Stimulated activated naive CD4-positive, alpha-beta T cell treated with Interleukin-2 at 50 U/mL for 16 hours (primary cell): ENCODE measurements around the gene ZNF804B.

Experiments used
- DNase-seq: peaks from one replicate; lab custom pipeline; 2025; lab: John Stamatoyannopoulos, UW

The ZNF804B gene

DNA sequence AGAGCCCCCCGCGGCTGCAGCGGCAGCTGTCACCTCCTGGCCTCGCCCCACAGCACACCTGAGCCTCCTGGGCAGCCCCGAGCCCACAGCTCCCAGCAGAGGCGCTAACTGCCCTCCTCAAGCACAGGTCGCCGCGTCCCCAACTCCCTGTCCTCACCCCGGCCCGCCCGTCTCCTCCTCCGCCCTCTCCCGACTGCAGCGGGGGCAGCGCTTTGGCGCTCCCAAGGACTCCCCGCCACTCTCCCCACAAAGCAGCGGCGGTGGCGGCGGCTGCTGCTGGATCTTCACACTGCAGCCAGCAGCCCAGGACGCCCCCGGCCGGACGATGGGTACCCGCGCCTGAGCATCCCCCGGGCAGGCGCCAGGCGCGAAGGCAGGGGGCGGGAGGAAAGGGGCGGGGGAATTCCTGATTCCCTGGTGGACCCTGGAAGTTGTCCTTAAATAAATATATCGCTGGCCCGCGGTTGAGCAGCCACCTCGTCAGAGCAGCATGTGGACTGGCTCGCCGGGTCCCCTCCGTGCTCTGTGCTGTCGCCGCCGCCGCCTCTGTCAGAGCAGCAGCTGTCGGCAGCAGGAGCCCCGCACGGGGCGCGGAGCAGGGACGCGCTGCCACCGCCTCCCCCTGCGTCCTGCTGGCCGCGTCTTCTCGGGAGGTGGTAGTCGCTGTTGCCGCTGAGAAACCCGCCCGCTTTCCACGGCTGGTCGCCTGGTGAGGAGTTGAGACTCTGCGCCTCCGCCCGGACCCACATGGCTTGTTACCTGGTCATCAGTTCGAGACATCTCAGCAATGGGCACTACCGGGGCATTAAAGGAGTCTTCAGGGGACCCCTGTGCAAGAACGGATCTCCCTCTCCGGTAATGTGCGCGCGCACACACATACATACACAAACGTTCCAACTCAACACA, at the start of gene ZNF804B:
ZNF804B (plus strand) TSS at position 471 of the 906 bp plus-strand sequence; CDS start at position 748, 277 bp downstream.
- no peak for DNase-seq

DNA sequence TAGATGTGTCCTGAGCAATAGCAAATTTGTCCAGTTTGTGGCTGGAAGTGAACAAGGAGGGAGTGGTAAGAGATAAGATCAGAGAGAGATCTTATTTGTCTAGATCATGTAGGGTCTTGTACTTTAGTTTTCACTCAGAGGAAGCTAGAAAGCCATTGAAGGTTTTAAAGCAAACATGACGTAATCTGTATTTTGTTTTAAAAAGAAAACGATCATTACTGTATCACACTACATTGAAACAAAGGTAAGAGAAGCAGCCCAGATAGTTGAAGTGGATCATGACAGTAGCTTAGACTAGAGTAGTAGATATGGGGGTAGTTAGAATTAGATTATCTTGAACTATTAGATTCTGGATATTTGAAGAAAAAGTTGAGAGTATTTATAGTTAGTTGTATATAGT, 23.6 kb upstream of the ZNF804B start:
- no peak for DNase-seq

DNA sequence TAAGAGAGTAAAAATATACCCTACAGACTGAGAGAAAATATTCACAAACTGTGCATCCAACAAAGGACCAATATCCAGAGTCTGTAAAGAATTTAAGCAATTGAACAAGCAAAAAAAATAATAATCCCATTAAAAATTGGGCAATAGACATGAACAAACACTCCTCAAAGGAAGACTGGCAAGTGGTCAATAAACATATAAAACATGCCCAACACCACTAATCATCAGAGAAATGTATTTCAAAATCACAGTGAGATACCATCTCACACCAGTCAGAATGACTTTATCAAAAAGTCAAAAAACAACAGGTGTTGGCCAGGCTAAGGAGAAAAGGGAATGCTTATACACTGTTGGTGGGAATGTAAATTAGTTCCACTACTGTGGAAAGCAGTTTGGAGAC, 21.9 kb upstream of the ZNF804B start:
- no peak for DNase-seq

DNA sequence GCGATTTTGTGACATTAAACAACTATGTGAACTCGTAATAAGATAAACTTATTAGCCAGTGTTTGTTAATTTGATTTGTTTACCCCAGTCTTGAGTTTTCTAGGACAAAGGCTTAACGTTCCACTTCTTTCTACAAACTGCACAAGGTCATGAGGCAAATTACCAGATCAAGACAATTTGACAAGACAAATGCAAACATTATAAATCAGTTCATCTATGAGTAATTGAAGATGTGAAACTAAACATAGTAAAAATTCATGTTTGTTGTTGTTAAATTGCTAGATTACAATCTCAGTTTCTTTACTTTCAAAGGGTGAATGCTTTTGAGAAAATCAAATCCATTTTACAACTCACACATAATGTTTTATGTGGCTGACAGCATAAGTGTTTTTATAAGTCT, 13.4 kb upstream of the ZNF804B start:
- no peak for DNase-seq

DNA sequence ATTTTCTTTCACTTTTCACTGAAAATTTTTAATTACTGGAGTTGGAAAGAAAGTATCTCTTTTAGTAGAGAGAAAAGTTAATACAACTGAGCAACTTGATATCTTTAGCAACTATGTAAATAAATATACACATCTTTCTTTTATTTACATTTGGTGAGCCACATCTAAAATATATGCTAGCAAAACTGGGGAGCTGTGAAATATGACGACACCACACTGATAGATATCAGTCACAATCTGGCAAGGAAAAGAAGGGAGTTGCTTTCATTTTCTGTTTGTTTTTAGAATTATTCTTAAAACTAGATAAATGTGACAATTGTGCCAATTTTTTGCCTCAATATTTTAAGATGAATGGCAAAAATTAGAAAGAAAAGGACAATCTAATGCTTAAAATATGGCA, 2.7 kb upstream of the ZNF804B start:
- no peak for DNase-seq

DNA sequence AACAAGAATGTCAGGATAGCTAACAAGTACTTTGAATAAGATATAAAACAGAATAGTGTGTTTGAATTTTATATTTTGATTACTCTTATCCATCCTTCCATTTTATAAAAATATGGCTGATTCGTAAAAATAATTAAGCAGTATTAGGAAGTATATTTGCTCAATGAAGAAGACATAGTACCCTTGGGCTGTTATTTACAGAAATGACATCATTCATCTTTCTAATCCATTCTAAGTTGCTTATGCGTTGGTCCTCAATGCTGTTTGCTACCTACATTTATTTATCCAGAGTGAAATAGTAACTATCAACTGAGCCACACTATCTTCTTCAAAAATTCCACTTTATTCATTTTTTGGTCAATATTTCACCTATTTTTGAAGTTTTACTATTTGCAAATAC, 2.1 kb upstream of the ZNF804B start:
- DNase-seq, result no peak

DNA sequence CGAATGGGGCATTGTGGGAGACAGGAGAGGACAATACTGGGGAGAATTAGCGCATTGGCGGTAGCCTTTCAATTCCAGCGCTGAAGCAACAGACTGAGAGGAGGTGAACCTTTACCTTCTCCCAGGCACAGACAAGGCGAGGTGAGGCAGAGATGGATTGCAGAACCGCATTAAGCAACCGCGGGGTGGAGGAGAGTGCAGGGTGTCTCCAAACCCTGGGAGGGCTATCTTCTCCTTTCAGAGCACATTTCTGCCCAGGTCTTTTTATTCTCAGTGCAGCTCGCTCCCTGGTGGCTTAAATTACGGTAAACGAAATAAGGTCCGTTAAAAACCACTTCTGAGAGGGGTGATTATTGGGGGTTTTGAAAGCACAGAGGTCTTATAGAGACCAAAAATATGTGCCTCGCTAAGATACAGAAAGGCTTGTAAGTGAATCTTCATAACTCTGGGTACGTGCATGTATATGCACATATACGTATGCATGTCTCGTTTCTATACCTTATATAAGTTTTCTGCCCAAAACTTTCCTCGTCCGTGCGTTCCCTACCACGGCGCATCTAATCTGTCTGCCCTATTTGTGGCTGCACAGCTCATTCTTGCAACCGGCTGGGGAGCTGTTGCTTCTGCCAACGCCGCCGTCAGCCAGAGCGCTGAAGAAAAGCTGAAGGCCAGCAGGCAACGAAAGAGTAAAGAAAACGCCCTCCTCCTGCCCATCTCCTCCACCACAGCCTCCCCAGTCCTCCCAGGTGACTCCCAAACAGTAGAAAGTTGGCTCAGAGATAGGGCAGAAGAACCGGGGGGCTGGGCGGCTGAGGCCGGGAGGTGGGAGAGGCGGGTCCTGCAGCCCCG, 895 bp upstream of the ZNF804B start:
- DNase-seq, result no peak

DNA sequence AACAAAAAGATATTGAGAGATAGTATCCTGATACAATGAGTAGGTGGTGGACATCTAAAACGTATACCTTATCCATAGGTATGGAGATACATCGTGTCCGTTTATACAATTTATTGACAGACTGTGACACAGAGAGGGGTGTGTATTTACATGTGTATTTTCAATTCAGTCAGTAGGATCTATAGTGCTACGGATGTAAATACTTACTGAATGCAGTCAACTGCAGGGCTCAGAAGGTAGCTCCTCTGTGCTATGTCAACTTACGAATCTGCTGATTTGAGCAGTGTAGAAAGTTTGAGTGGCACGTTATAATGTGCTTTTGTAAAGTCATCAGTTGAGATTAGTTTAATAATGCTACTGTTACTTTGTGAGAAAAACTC, 626 bp downstream of the ZNF804B start:
- no peak for DNase-seq

DNA sequence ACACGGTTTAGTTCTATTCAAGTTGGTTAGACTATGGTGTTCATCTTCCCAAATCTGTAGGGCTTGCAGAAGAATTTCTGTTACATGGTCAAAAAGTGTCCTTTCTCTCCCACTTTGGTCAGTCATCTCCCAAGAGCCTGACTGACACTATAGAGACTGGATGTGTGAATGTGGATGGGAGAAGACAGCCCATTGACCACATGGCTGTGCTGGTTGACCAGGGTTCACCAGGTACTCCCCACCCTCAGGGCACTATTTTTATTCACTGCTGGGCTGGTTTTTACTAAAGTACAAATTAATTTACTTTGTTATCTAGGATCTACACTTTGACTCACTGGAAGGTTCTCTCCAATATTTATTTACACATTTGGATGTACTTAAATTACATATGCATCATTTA, 2.3 kb downstream of the ZNF804B start:
- no peak for DNase-seq

DNA sequence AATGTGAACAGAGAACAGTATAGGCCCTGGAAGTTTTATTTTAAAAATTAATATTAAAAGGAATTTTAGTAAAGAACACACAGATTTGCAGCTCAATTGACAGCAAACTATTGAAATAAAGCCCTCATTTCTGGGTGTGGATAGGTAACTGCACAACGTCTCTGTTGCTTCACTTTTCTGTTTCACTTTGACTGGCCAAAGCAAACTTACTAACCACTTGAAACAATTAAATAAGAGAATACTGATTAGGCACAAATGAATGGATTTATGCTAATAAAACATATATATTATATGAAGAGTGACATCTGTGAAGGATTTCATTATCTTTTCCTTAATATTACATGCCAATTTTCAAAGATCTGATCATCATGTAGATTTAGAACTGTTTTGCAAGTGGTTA, 11.9 kb downstream of the ZNF804B start:
- no peak for DNase-seq

DNA sequence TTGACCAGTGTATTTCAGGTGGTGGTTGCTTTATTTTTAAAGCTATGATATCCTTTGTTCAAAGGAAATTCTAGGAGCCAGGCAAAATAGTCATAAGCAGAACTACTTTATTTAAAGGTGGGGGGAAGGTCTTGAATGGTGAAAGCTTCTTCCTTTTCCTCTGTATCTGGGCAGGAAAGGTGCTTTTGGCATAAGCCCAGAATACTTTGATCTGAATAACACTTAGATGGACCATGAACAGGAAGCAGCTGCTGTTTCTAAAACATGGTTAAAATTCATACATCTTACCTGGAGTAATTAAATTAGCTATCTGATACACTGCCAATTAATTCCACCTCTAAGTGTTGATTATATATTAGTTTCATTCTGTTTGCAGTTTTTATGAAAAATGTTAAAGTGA, 13.3 kb downstream of the ZNF804B start:
- no peak for DNase-seq

DNA sequence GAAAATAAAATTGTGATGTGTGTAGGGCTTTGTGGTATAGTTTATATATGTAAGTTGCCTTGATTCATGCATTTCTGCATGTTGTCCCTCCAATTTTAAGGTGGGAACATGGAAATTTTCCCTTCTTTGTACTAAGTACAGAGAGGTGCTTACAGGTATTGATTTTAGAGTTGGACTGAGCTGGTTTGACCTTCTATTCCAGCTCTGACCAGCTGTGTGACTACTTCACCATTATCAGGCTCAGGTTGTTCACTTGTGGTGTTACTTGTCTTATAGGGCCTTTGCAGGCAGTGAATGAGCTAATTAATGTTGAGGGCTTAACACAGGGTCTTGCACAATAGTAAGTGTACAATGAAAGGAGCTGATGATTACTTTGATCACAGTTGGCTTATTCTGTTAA, 16.3 kb downstream of the ZNF804B start:
- DNase-seq, result no peak

DNA sequence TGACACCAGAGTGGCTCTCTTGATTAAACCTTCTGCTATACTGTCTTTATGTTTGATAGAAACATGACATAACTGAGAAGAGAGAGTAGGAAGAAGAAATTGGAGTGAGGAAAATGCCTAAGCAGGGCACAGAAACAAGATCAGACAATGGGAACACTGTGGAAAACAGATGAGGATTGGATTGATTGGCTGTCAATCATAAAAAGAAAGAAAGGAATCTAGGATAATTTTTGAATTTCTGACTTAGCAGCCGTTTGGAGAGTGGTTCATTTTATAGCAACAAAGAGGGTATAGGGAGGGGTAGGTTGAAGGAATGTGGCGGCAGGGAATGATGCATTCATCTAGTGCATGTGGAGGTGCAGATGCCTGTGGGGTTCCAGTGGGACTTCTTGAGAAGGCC, 28.3 kb downstream of the ZNF804B start:
- no peak for DNase-seq

DNA sequence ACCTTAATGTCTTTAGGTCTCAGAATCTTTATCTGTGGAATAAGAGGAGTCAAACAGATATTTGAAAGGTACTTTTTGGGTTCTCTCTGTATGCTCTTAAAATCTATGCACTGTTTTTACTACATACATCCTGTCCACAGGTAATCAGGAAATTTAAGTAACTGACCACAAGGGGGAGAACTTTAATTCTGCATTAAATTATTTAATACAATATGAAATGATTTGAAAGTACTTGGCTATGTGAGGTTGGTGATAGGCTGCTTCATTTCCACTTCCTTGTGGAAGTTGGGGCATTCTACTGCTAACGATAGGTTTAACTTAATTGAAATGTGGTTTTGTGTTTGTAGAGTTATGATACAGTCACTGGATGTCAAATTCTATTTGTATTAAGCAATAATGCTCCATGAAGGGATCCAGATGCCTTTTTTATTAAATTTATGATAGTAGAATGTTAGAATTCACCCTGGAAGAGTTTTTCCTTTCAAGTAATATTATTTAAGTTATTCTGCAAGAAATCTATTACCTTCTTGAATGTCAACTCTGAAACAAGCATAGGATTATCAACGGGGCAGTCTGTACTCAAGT, 30.1 kb downstream of the ZNF804B start:
- no peak for DNase-seq

DNA sequence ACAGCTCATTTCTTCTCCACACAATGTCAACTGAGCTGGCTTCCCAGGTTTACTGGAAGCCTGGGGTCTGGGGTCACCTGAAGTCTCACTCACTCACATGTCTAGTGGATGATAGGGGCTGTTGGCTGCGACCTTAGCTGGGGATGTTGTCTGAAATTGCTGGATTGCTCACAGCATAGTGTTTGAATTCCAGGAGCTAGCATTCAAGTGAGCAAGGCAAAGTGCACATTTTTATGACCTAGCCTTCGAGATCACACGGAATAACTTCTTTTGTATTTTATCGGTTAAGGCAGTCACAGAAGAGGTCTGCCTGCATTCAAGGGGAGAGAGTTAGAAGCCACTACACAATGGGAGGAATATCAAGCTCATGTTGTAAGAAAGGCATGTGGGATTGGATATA, 32.4 kb downstream of the ZNF804B start:
- DNase-seq, result no peak

DNA sequence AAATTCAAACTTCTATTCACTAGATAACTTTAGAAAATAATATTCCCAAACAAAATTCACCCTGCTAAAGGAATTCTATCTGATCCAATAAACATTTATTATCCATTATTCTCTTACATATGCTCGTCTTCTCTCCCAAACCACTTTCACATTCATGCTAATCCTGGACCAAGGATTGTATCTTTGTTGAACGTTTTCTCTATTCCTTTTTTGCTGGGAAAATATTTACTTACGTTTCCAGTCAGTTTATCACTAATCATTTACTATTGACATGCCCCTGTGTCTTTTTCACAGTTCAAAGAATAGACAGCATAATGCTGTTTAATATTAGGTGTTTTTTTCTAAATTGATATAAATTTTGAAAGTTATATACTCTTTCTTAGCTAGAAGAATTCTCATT, 32.9 kb downstream of the ZNF804B start:
- DNase-seq, result no peak

DNA sequence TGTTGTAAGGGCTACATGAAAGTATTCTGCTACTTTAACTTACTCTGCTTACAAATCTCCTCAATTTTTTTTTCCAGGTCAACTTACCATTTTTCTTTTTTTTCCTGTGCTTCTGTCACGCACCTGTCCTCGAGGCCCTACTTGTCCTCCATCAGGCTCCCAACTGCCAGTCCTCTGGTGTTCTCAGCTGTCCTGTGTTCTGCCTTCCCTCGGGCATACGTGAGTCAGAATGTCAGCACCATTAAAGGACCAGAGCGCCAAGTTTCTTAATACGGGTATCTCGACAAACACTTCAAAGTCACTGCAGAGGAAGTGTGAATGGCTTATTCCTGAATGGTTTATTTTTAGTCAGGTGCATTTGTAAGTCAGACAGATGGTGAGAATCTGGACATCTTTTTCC, 36.1 kb downstream of the ZNF804B start, which contains the start of gene TEX47:
TEX47 (minus strand) TSS at position 185 of the 400 bp plus-strand sequence. CDS start 795 bp downstream, outside the sequence.
- DNase-seq, result no peak

DNA sequence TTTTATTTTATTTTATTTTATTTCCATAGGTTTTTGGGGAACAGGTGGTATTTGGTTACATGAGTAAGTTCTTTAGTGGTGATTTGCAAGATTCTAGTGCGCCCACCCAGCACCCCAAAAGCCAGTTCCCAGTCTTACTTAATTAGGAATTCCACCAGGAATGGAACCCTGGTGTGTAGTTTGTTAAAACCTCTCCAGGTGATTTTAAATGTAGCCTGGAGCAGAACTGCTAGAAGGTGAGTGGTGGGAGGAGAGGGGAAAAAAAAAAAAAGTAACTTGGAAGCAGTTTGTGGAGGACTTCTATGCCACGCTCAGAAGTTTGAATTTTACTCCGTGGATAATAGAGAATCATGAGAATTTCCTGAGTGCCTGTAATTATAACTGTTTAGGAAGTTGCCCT, 41.5 kb downstream of the ZNF804B start:
- DNase-seq, result no peak

DNA sequence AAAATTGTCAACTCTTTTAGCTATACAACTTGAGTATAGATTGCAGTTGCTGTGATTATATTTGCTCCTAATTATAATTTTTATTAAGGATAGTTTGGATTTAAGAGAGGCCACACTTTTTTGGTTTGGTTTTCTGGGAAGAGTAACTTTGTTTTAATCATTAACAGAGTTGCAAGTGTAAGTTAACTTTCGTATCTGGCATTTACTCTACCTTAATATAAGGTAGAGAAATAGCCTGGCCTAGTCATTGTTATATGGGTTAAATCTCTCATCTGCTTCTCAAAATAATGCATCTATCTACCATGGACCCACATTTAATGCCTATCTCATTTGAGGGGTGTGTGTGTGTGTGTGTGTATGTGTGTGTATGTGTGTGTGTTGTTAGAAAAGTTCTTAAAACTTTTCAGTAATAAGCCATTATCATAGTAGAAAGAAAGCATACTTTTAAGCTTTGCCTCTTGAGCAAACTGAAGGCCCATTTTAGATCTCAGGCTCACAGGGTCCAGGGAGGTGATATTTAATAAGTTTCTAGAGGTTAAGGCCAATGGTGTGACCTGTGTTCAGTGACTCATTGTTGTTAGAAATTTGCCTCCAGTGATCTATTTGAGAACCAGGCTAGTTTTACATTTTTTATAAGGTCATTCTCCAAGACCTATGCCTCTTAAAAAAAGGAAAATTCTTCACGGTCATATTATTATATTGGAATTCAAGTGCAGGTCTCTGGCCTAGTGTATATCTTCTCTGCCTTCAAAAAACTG, 47.0 kb downstream of the ZNF804B start:
- DNase-seq, result no peak

DNA sequence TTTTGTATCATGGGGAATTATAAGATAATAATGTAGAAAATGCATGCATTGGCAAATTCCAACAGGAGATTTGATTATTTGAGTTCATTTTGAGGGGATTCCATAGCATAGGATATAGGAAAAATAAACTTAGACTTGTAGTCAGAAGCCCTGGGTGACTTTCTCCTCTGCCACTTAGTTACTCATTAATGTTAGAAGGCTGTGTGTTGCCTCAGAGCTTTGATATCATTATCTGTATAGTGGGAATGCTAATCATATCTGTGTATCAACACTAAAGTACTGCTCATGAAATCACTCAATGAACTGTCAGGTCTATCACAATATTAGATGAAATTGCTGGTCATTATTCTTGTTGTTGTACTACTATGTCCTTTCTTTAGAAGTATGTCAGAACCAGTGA, 59.1 kb downstream of the ZNF804B start:
- DNase-seq, result no peak

DNA sequence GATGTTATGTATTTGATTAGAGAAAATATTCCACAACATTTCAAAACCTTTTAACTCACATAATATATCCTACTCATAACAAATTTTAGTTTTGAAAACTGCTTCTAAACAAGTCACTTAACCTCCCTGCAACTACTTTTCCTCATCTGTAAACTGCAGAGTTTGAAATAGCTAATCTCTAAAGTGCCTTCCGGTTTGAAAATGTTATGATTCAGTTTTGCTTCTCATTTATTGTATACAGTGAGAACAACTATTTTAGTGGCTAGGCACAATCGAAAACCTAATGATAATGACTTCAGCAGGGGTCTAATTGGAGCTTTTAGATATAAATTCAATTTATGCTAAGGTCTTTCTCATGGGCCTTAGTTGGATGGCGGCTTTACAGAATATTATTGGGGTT, 66.7 kb downstream of the ZNF804B start:
- no peak for DNase-seq

DNA sequence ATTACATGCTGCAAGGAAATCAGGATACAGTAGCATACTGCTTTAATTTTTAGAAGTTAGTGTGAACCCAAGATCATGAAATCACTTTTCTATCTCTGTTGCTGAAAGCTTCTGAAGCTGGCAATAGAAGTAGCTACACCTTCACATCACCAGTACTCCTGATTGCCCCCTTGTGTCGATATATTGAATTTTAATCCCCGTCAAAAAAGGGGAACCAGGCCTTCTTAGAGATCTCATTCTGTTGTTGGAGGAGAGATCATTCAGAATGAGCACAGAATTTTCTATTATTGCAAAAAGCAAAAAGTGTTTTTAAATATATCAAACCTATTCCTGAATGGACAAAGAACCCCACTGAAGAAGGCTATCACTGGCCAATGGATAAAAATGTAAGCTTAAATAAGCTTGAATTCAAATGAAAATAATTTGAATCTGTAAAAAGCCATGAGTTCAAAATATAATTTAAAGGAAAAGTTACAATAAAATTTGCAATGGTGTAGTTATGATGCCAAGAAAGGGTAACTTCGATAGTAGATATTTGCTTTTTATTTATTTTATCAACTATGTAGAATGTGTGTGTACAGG, 75.7 kb downstream of the ZNF804B start:
- no peak for DNase-seq
